K562 (cell line): ENCODE results near the gene ZNF316. TPM values are rescaled to one million over a fixed set of nuclear protein-coding genes. Genes with fewer than 3 reads are reported as not detected.

Experiments used
- ARID1B ChIP-seq: fragments of 450-650 bp; IDR thresholded peaks from 2 replicates; pipeline ENCODE4 v1.6.1; 2016; ENCODE audit warnings: antibody characterized with exemption, mild to moderate bottlenecking, inconsistent platforms
- CBFA2T2 ChIP-seq: fragments of 450-650 bp; conservative IDR thresholded peaks from 2 replicates; pipeline ENCODE4 v1.6.1; 2017; ENCODE audit warnings: mild to moderate bottlenecking
- CBFA2T3 ChIP-seq: fragments of 450-650 bp; IDR thresholded peaks from 2 replicates; pipeline ENCODE4 v1.6.1; 2017
- CHD2 ChIP-seq: IDR thresholded peaks from 2 replicates; pipeline ENCODE4 v1.6.1; 2011; ENCODE audit warnings: low read depth, low read length
- CREM ChIP-seq: IDR thresholded peaks from 2 replicates; pipeline ENCODE4 v1.6.1; 2014; ENCODE audit warnings: antibody characterized with exemption, low read depth
- CXXC5 ChIP-seq: fragments of 250-450 bp; sonication (Bioruptor Pico); IDR thresholded peaks from 2 replicates; pipeline ENCODE4 v1.8.0; 2022; ENCODE audit warnings: inconsistent platforms, mild to moderate bottlenecking, moderate library complexity
- DPF2 ChIP-seq: fragments of 450-650 bp; IDR thresholded peaks from 2 replicates; pipeline ENCODE4 v1.6.1; 2016
- ETS1 ChIP-seq: conservative IDR thresholded peaks from 2 replicates; pipeline ENCODE4 v1.6.1; 2011; ENCODE audit warnings: low read depth, mild to moderate bottlenecking, low read length; ENCODE audit not compliant: control insufficient read depth
- FOXK2 ChIP-seq, 2 experiments: fragments of 450-650 bp; IDR thresholded peaks in 1 of 2; conservative IDR thresholded peaks in 1 of 2; 2 replicates each; pipeline ENCODE4 v1.6.1; 2016; ENCODE audit warnings: low read depth in 2 of 2, mild to moderate bottlenecking in 1 of 2
- MAZ ChIP-seq, 2 experiments: fragments of 450-650 bp in 1 of 2; sonication (generic) in 1 of 2; formaldehyde crosslinking; IDR thresholded peaks in 1 of 2; conservative IDR thresholded peaks in 1 of 2; 2 replicates each; pipeline versions ENCODE4 v1.4.0 to v1.5.0; 2020; ENCODE audit warnings: mild to moderate bottlenecking in 1 of 2, missing genetic modification reagents in 1 of 2
- MYC ChIP-seq, 2 experiments: fragments of 250-450 bp in 1 of 2; sonication (Bioruptor Pico) in 1 of 2; IDR thresholded peaks; 2 replicates each; pipeline versions ENCODE4 v1.5.1 to v1.6.1; 2012 to 2021; ENCODE audit warnings: low read depth in 2 of 2, borderline replicate concordance in 1 of 2, improper control_type of control experiment in 1 of 2, low read length in 1 of 2, mild to moderate bottlenecking in 1 of 2, moderate library complexity in 1 of 2
- NBN ChIP-seq: fragments of 450-650 bp; IDR thresholded peaks from 2 replicates; pipeline ENCODE4 v1.6.1; 2016; ENCODE audit warnings: low read depth, mild to moderate bottlenecking
- SMARCE1 ChIP-seq: fragments of 450-650 bp; IDR thresholded peaks from 2 replicates; pipeline ENCODE4 v1.7.1; 2016; ENCODE audit warnings: mild to moderate bottlenecking
- TAL1 ChIP-seq: fragments of 450-650 bp; IDR thresholded peaks from 2 replicates; pipeline ENCODE4 v1.6.1; 2016; ENCODE audit warnings: mild to moderate bottlenecking
- TBL1XR1 ChIP-seq, 2 experiments: IDR thresholded peaks; 2 replicates each; pipeline ENCODE4 v1.6.1; 2012; ENCODE audit warnings: improper control_type of control experiment in 2 of 2, low read length in 2 of 2, mild to moderate bottlenecking in 1 of 2
- TFAP4 ChIP-seq: sonication (generic); formaldehyde crosslinking; IDR thresholded peaks from 2 replicates; pipeline ENCODE4 v1.8.0; 2022; ENCODE audit warnings: missing genetic modification reagents, mild to moderate bottlenecking, moderate library complexity, borderline replicate concordance
- TFE3 ChIP-seq: fragments of 450-650 bp; formaldehyde crosslinking; IDR thresholded peaks from 2 replicates; pipeline ENCODE4 v1.4.0; 2020; ENCODE audit warnings: mild to moderate bottlenecking, mixed read lengths
- TRIM24 ChIP-seq, 2 experiments: fragments of 450-650 bp; IDR thresholded peaks; 2 replicates each; pipeline ENCODE4 v1.6.1; 2016
- ZNF133 ChIP-seq: fragments of 250-450 bp; sonication (Bioruptor Pico); IDR thresholded peaks from 2 replicates; pipeline ENCODE4 v1.4.0; 2020; ENCODE audit warnings: mild to moderate bottlenecking
- ZNF444 ChIP-seq: fragments of 250-450 bp; sonication (Bioruptor Pico); IDR thresholded peaks from 2 replicates; pipeline ENCODE4 v1.4.0; 2020; ENCODE audit warnings: mild to moderate bottlenecking, moderate library complexity
- ZNF609 ChIP-seq: sonication (generic); formaldehyde crosslinking; IDR thresholded peaks from 2 replicates; pipeline ENCODE4 v1.8.1; 2023; ENCODE audit warnings: missing genetic modification reagents, mild to moderate bottlenecking, borderline replicate concordance
- polyA plus RNA-seq, 8 experiments: library from polyadenylated mRNA; depleted of rRNA in 4 of 8; stranded (reverse) in 5 of 8; unstranded in 3 of 8; fragments of >200 nt; fragmentation: Nextera tagmentation in 2 of 8; fragmentation: Illumina TruSeq in 1 of 8; extraction: Ambion mirVana in 2 of 8; extraction: Trizol in 1 of 8; gene quantifications; 2 replicates each; pipeline versions ENCODE4 v1.2.1 to v1.2.3, GENCODE V29; 2011 to 2014; ENCODE audit warnings: inconsistent platforms in 1 of 8, missing spikeins in 1 of 8
- total RNA-seq, 7 experiments: library from RNA; depleted of rRNA in 6 of 7; stranded (reverse); fragments of >200 nt in 6 of 7; fragmentation: Illumina TruSeq in 2 of 7; extraction: Trizol in 2 of 7; gene quantifications; 2 replicates each; pipeline versions ENCODE4 v1.2.1 to v1.2.3, GENCODE V29; 2011 to 2021; ENCODE audit warnings: low replicate concordance in 1 of 7

ZNF316 gene
- total and polyA plus RNA-seq, 9 of the 15 experiments (the other 6 are each of a cell fraction or from before 2014, with no cell fraction given) = 0.10 to 34.0 (median 8.6) TPM

GRCh38 chr7:6640246-6640721, 3.2 kb downstream of the ZNF316 start (continued):
- no peak for TF ChIP-seq ZNF609 (CRISPR knock-in tag)
- TF ChIP-seq SMARCE1 = no peak
- peak; percentile 62; the same call in 1 of the 2 replicates for TF ChIP-seq CBFA2T3
- TF ChIP-seq ZNF133 (CRISPR knock-in tag) = no peak
- no peak for TF ChIP-seq ZNF444
- 0 out of 2 replicates have a peak, but pooled peaks have one; percentile 55 for TF ChIP-seq ETS1
- TF ChIP-seq TBL1XR1 (IDR thresholded peaks at IDR 0.05; ENCODE audit: low read length in 2 of 2) = peak in 1 of 2 experiments; percentile 38; a peak in 1 of 4 replicates
- peak; percentile 90 for TF ChIP-seq MYC (IDR thresholded peaks at IDR 0.05; ENCODE audit: low read depth, low read length)
- no peak for TF ChIP-seq MYC (CRISPR knock-in tag; IDR thresholded peaks at IDR 0.05; ENCODE audit: borderline replicate concordance, low read depth)
- TF ChIP-seq MAZ (CRISPR knock-in tag; conservative IDR thresholded peaks at IDR 0.05 in 1 of 2, IDR thresholded peaks at IDR 0.05 in 1 of 2) = peak in 1 of 2 experiments; percentile 53; a peak in 1 of 4 replicates
- 0 out of 2 replicates have a peak, but pooled peaks have one; percentile 39 for TF ChIP-seq NBN
- 0 out of 2 replicates have a peak, but pooled peaks have one; percentile 53 for TF ChIP-seq CHD2
- peak; percentile 65 for TF ChIP-seq ARID1B
- TF ChIP-seq CXXC5 (CRISPR knock-in tag) = peak; percentile 35; the same call in 1 of the 2 replicates
- TF ChIP-seq TAL1 = peak; percentile 27; the same call in 1 of the 2 replicates
- peak; percentile 77 to 83 for TF ChIP-seq FOXK2 (conservative IDR thresholded peaks at IDR 0.05 in 1 of 2, IDR thresholded peaks at IDR 0.05 in 1 of 2; ENCODE audit: low read depth in 2 of 2)
- peak; percentile 30; the same call in 1 of the 2 replicates for TF ChIP-seq CREM
- peak; percentile 61; the same call in 1 of the 2 replicates for TF ChIP-seq DPF2
- TF ChIP-seq CBFA2T2 = peak; percentile 53; the same call in 1 of the 2 replicates
- no peak for TF ChIP-seq TFE3 (CRISPR knock-in tag)
- peak; percentile 85 for TF ChIP-seq TFAP4
- TF ChIP-seq TRIM24 (IDR thresholded peaks at IDR 0.05) = peak; percentile 73 to 88
